ENCODE measurements around the gene CCIN. TPM values are rescaled to one million over a fixed set of nuclear protein-coding genes. Genes with fewer than 3 reads are reported as not detected.

Gene CCIN
- total RNA-seq: under 0.01 and 0.32 TPM in 2 replicates

DNA sequence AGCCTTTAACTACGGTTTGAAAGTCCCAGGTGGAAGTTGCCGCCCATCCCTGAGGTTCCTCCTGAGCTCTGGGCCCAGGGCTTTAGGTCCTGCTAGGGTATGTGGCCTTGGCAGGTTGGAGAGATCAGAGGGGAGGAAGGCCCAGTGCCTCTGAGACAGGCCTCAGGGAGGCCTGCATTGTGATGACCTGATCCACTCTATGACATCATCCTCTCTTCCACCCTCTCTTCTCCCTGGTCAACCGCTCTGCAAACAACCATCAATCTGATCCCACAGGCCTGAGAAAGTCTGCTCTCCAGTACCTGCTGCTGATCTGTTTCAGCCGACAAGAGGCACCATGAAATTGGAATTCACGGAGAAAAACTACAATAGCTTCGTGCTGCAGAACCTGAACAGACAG, at the start of gene CCIN:
Gene CCIN (plus strand): TSS at position 223 of the 400 bp plus-strand sequence. CDS start 115 bp downstream, at position 338.

DNA sequence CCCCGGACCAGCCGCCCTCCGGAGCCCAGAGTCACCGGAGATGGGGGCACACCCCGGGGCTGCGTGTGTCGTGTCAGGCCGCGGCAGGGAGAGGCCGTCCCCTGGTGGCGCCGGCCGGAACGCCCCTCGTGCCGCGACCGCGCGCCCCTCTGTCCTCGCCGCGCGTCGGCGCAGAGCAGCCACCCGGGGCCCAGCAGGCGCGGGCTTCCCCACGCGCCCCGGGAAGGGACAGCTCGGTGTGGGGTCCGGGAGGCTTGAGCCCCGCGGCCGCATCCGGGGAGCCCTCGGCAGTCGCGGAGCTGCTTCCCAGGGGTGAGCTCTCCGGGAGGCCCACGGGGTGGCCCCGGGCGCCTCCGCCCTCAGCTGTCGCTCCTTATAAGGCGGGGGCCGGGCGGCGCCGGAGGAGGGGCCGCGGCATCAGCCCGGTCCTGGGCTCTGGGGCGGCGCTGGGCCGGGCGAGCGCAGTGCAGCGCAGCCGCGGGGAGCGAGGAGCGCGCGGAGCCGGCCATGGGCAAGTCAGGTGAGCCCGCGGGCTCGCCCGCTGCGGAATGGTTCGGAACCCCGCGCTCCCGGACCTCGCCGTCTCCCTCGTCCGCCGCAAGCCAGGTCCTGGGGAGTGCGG, 32.8 kb upstream of the CCIN start, which contains the start of gene GLIPR2:
Gene GLIPR2 (plus strand): TSS at position 462 of the 622 bp plus-strand sequence. CDS start 46 bp downstream, at position 508.

DNA sequence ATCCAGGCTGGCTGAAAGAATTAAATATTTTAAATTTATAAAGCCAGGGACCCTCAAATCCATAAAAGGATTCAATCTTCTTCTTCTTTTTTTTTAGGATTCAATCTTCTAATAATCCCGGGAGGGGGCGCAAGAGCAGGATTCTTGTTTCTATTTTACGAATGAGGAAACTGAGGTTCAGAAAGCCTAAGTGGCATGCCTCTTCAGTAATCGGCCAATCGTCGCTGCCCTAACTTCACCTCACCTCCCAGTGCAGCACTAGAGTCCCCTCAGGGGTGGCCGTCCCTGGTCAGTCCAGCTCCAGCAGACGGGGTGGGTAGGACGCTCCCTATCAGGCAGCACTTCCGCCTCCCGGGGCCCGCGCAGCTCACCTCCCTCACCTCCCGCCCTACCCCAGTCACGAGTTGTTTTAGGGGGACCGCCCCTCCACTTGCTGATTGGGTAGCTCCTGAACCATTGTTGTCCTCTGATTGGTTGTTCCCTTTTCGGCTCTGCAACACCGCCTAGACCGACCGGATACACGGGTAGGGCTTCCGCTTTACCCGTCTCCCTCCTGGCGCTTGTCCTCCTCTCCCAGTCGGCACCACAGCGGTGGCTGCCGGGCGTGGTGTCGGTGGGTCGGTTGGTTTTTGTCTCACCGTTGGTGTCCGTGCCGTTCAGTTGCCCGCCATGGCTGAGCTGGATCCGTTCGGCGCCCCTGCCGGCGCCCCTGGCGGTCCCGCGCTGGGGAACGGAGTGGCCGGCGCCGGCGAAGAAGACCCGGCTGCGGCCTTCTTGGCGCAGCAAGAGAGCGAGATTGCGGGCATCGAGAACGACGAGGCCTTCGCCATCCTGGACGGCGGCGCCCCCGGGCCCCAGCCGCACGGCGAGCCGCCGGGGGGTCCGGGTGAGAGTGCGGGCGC, 21.5 kb downstream of the CCIN start, which contains the start of gene CLTA:
Gene CLTA (plus strand): TSS at position 534 of the 902 bp plus-strand sequence. CDS start 136 bp downstream, at position 670.

Other genes with a start within 250 kb of the CCIN start
- 0.39 and 0.43 TPM in 2 replicates for gene OR2S2, start 211.2 kb upstream of the CCIN start, total RNA-seq
- gene RECK, start 132.5 kb upstream of the CCIN start, total RNA-seq: 117 and 126 TPM in 2 replicates
- gene GLIPR2, start 32.7 kb upstream of the CCIN start, total RNA-seq: 15.7 and 16.4 TPM in 2 replicates
- 236 and 241 TPM in 2 replicates for gene CLTA, start 21.5 kb downstream of the CCIN start, total RNA-seq
- 18.4 and 22.6 TPM in 2 replicates for gene GNE, start 89.1 kb downstream of the CCIN start, total RNA-seq
- 15.2 and 18.6 TPM in 2 replicates for gene RNF38, start 230.9 kb downstream of the CCIN start, total RNA-seq